Stomach (tissue), 4 donors: ENCODE data around the gene LRSAM1.

ENCODE experiments used
- POLR2A ChIP-seq, 4 donors: fragments of 450-650 bp; IDR thresholded peaks; one replicate each; pipeline ENCODE4 v1.6.1; 2016; ENCODE audit warnings: antibody characterized with exemption in 4 of 4, control low read depth in 2 of 4, mild to moderate bottlenecking in 1 of 4, moderate library complexity in 1 of 4
- TF ChIP-seq, protein P1 (sequence below), 7 experiments: fragments of 450-650 bp in 4 of 7; fragments of 200-600 bp in 3 of 7; sonication (generic) in 3 of 7; IDR thresholded peaks; one replicate each; pipeline ENCODE4 v1.5.1; 2016 to 2019; ENCODE audit warnings: antibody characterized with exemption in 7 of 7, control low read depth in 2 of 7, mild to moderate bottlenecking in 1 of 7

DNA sequence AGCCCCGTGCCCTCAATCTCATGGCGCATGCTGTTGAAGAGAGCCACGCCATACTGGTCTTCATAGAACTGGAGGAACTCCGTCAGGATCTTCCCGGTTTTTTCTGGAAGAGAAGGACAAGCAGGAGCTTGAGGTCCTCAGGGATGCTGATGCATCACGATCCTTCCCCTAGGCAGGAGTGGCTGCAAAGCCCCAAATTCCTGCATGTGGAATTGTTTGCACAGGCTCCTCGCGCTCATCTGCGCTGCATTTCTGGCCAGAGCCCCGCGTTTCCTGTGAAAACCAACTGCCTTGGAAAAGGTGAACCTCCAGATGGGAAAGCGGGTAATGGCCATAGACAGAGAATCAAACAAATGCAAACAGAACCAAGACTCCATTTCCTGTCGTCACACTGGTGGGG lies 80.4 kb downstream of the LRSAM1 start:
- TF ChIP-seq POLR2A (IDR thresholded peaks at IDR 0.05): no peak
- TF ChIP-seq, protein P1, sequence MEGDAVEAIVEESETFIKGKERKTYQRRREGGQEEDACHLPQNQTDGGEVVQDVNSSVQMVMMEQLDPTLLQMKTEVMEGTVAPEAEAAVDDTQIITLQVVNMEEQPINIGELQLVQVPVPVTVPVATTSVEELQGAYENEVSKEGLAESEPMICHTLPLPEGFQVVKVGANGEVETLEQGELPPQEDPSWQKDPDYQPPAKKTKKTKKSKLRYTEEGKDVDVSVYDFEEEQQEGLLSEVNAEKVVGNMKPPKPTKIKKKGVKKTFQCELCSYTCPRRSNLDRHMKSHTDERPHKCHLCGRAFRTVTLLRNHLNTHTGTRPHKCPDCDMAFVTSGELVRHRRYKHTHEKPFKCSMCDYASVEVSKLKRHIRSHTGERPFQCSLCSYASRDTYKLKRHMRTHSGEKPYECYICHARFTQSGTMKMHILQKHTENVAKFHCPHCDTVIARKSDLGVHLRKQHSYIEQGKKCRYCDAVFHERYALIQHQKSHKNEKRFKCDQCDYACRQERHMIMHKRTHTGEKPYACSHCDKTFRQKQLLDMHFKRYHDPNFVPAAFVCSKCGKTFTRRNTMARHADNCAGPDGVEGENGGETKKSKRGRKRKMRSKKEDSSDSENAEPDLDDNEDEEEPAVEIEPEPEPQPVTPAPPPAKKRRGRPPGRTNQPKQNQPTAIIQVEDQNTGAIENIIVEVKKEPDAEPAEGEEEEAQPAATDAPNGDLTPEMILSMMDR (IDR thresholded peaks at IDR 0.05): no peak
